ENCODE data around the gene TMEM266. TPM values are rescaled to one million over a fixed set of nuclear protein-coding genes. Genes with fewer than 3 reads are reported as not detected.

TMEM266 gene
- total RNA-seq, 2 experiments from 2014 or later: not detected

DNA sequence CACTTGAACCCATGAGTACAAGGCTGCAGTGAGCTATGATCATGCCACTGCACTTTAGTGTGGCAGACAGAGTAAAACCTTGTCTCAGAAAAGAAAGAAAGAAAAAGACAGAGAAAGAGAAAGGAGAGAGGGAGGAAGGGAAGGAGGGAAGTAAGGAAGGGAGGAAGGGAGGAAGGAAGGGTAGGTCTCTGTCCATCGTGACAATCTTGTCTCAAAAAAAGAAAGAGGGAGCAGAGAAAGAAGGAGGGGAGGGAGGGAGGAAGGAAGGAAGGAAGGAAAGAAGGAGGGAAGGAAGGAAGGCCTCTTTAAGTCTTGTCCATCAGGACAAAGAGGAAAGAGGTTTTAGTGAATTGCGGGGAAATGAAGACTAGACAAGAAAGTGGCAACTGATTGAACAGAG, 129.3 kb downstream of the TMEM266 start:
- no peak overlapping the region for H3K27ac Mint-ChIP-seq
- TF ChIP-seq, protein P1, sequence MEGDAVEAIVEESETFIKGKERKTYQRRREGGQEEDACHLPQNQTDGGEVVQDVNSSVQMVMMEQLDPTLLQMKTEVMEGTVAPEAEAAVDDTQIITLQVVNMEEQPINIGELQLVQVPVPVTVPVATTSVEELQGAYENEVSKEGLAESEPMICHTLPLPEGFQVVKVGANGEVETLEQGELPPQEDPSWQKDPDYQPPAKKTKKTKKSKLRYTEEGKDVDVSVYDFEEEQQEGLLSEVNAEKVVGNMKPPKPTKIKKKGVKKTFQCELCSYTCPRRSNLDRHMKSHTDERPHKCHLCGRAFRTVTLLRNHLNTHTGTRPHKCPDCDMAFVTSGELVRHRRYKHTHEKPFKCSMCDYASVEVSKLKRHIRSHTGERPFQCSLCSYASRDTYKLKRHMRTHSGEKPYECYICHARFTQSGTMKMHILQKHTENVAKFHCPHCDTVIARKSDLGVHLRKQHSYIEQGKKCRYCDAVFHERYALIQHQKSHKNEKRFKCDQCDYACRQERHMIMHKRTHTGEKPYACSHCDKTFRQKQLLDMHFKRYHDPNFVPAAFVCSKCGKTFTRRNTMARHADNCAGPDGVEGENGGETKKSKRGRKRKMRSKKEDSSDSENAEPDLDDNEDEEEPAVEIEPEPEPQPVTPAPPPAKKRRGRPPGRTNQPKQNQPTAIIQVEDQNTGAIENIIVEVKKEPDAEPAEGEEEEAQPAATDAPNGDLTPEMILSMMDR (IDR thresholded peaks at IDR 0.05): no peak
- H3K9me3 ChIP-seq (ENCODE audit: control insufficient read depth in 1 of 2, insufficient read depth in 1 of 2, low read length in 2 of 2): no peaks in the 10 kb centered on the region
- POLR2A ChIA-PET: no interaction called here
- no peaks in the 10 kb centered on the region for H3K36me3 Mint-ChIP-seq (ENCODE audit: low read depth)
- H3K4me1 Mint-ChIP-seq (ENCODE audit: low read depth): peaks cover 7% of the 10 kb centered on the region
- DNase-seq (no peak), ATAC-seq (ENCODE audit: poor library complexity) (no peak)
- H3K4me1 ChIP-seq (ENCODE audit: insufficient read depth, low read length): peaks cover 13% of the 10 kb centered on the region
- no peak overlapping the region for H3K4me3 Mint-ChIP-seq
- peaks cover 45% of the 10 kb centered on the region for H3K27me3 Mint-ChIP-seq
- H3K9me3 Mint-ChIP-seq: no peaks in the 10 kb centered on the region
- H3K27ac ChIP-seq (ENCODE audit: low read depth in 1 of 2, low read length in 2 of 2): no peak overlapping the region
- CTCF ChIA-PET: no interaction called here
- no peaks in the 10 kb centered on the region for H3K36me3 ChIP-seq (ENCODE audit: insufficient read depth, low read length)
- intact Hi-C loops (cut with DNase I, micrococcal nuclease): no loop called here
- H3K27me3 ChIP-seq (ENCODE audit: control insufficient read depth in 1 of 2, insufficient read depth in 2 of 2, low read length in 2 of 2): peaks cover 33% of the 10 kb centered on the region in 2 experiments
- H3K4me3 ChIP-seq (ENCODE audit: low read length): no peak overlapping the region

DNA sequence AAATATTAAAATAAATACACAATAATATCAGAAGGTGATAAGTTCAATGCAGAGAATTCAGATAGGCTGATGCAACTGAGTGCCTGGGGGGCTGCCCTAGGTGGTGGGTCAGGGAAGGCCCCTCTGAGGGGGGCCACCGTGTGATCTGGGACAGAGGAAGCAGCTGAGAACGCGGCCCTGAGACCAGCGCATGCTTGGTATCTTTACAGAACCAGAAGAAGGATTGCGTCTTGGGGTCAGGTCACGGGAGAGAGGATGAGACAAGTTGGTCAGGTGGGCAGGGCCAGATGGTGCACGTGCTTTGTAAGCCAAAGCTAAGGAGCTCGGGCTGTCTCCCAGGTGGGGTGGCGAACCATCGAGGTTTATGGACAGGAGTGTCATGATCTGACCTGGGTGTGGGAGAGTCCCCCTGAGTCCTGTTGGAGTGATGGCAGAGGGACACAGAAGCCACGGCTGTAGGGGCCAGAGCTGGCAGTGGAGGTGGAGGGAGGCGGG, 130.3 kb downstream of the TMEM266 start:
- Mint-ChIP-seq H3K4me1 (ENCODE audit: low read depth) (peaks cover 7% of the 10 kb centered on the region), H3K27ac (no peak overlapping the region), H3K9me3 (no peaks in the 10 kb centered on the region), H3K36me3 (ENCODE audit: low read depth) (no peaks in the 10 kb centered on the region), H3K27me3 (peaks cover 45% of the 10 kb centered on the region), H3K4me3 (no peak overlapping the region)
- H3K4me1 ChIP-seq (ENCODE audit: insufficient read depth, low read length): peaks cover 13% of the 10 kb centered on the region
- ChIA-PET CTCF (no interaction called here), POLR2A (no interaction called here)
- intact Hi-C loops (cut with DNase I, micrococcal nuclease): loop anchor here in 1 of 2 experiments (2.0 to 5.0 kb wide), 3 partner anchors 651 to 1352 kb away; no protein-coding TSS in a partner anchor
- no peak overlapping the region for H3K27ac ChIP-seq (ENCODE audit: low read depth in 1 of 2, low read length in 2 of 2)
- H3K27me3 ChIP-seq (ENCODE audit: control insufficient read depth in 1 of 2, insufficient read depth in 2 of 2, low read length in 2 of 2): peaks cover 28 to 33% of the 10 kb centered on the region in 2 experiments
- no peaks in the 10 kb centered on the region for H3K36me3 ChIP-seq (ENCODE audit: insufficient read depth, low read length)
- DNase-seq: no peak
- no peaks in the 10 kb centered on the region for H3K9me3 ChIP-seq (ENCODE audit: control insufficient read depth in 1 of 2, insufficient read depth in 1 of 2, low read length in 2 of 2)
- no peak overlapping the region for H3K4me3 ChIP-seq (ENCODE audit: low read length)
- TF ChIP-seq, protein P1 (IDR thresholded peaks at IDR 0.05): no peak
- ATAC-seq (ENCODE audit: poor library complexity): no peak

GRCh38 chr15:76190751-76191538, 131.2 kb downstream of the TMEM266 start:
- no peak overlapping the region for H3K27ac Mint-ChIP-seq
- CTCF ChIA-PET: interaction anchor here (0.6 kb wide), 1 partner anchor 37 kb away, joined by 3 read pairs; no protein-coding TSS in a partner anchor
- ATAC-seq (ENCODE audit: poor library complexity) (peak; percentile 84), DNase-seq (peak; percentile 29 to 74 (median 56))
- H3K27me3 ChIP-seq (ENCODE audit: control insufficient read depth in 1 of 2, insufficient read depth in 2 of 2, low read length in 2 of 2): peaks cover 28 to 29% of the 10 kb centered on the region in 2 experiments
- no peaks in the 10 kb centered on the region for H3K36me3 Mint-ChIP-seq (ENCODE audit: low read depth)
- no peak overlapping the region for H3K4me3 Mint-ChIP-seq
- POLR2A ChIA-PET: no interaction called here
- intact Hi-C loops (cut with DNase I, micrococcal nuclease): loop anchor here in 1 of 2 experiments (2.0 to 5.0 kb wide), 3 partner anchors 650 to 1351 kb away; no protein-coding TSS in a partner anchor
- no peaks in the 10 kb centered on the region for H3K36me3 ChIP-seq (ENCODE audit: insufficient read depth, low read length)
- peaks cover 13% of the 10 kb centered on the region for H3K4me1 ChIP-seq (ENCODE audit: insufficient read depth, low read length)
- no peaks in the 10 kb centered on the region for H3K9me3 ChIP-seq (ENCODE audit: control insufficient read depth in 1 of 2, insufficient read depth in 1 of 2, low read length in 2 of 2)
- TF ChIP-seq, protein P1 (IDR thresholded peaks at IDR 0.05): peak; percentile 91
- H3K4me3 ChIP-seq (ENCODE audit: low read length): peak overlapping the region; percentile 7
- H3K9me3 Mint-ChIP-seq: no peaks in the 10 kb centered on the region
- H3K27ac ChIP-seq (ENCODE audit: low read depth in 1 of 2, low read length in 2 of 2): no peak overlapping the region
- peaks cover 45% of the 10 kb centered on the region for H3K27me3 Mint-ChIP-seq
- peaks cover 7% of the 10 kb centered on the region for H3K4me1 Mint-ChIP-seq (ENCODE audit: low read depth)

Measured in CD4-positive, alpha-beta T cell (primary cell).